Measurements from ENCODE around the gene DDR2.

GRCh38 chr1:162699366-162699765, 67.1 kb downstream of the DDR2 start:
- TF ChIP-seq POLR2A (IDR thresholded peaks at IDR 0.05) (no peak), CTCF (IDR thresholded peaks at IDR 0.05) (no peak)
